ENCODE measurements around the gene PLCB1. TPM values are rescaled to one million over a fixed set of nuclear protein-coding genes. Genes with fewer than 3 reads are reported as not detected.

The PLCB1 gene
- total and polyA plus RNA-seq, 10 of the 15 experiments (the other 5 are each of a cell fraction or from before 2014, with no cell fraction given): 0.05 to 5.3 (median 0.17) TPM; not detected in 1

DNA sequence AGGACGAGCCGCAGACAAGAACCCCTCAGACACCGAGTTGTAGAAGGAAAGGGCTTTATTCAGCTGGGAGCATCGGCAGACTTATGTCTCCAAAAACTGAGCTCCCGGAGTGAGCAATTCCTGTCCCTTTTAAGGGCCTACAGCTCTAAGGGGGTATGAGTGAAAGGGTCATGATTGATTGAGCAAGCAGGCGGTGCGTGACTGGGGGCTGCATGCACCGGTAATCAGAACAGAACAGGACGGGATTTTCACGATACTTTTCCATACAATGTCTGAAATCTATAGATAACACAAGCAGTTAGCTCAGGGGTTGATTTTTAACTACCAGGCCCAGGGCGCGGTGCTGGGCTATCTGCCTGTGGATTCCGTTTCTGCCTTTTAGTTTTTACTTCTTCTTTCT is 710.5 kb downstream of the PLCB1 start:
- ChIA-PET SMC1A (ENCODE audit: uncharacterized antibody, unreplicated experiment) (no interaction called here), RAD21 (ENCODE audit: unreplicated experiment) (no interaction called here), CTCF (no interaction called here), POLR2A (no interaction called here)
- in situ Hi-C loops (cut with MboI) (no loop called here), intact Hi-C loops (cut with micrococcal nuclease; ENCODE audit: unreplicated experiment) (no loop called here)
- H3K36me3 ChIP-seq (ENCODE audit: control insufficient read depth in 2 of 2, insufficient read depth in 2 of 2, low read length in 1 of 2): no peaks in the 10 kb centered on the region
- no peaks in the 10 kb centered on the region for H3K79me2 ChIP-seq (ENCODE audit: control insufficient read depth, insufficient read depth, low read length)
- H3K9ac ChIP-seq (ENCODE audit: control insufficient read depth, insufficient read depth, low read length): no peak overlapping the region
- H3K9me3 ChIP-seq (replicated peaks; ENCODE audit: control insufficient read depth, insufficient read depth, low read length): no peaks in the 10 kb centered on the region
- no peaks in the 10 kb centered on the region for H3K27me3 ChIP-seq (replicated peaks in 1 of 2; ENCODE audit: control insufficient read depth in 2 of 2, insufficient read depth in 2 of 2, low read length in 1 of 2)
- no peaks in the 10 kb centered on the region for H4K20me1 ChIP-seq (ENCODE audit: control insufficient read depth, insufficient read depth)
- no peak overlapping the region for H3K4me2 ChIP-seq (ENCODE audit: control insufficient read depth, insufficient read depth)
- no TSS peak for BruUV-seq (replicated peaks)
- no peak overlapping the region for H2AFZ ChIP-seq (ENCODE audit: control insufficient read depth, low read depth, low read length)
- H3K4me1 ChIP-seq (ENCODE audit: control insufficient read depth, insufficient read depth, low read length): no peaks in the 10 kb centered on the region
- TF ChIP-seq NR2F1 (conservative IDR thresholded peaks at IDR 0.05): no peak
- no peak for TF ChIP-seq SRF (IDR thresholded peaks at IDR 0.05; ENCODE audit: low read depth in 2 of 2, low read length in 2 of 2)
- no peak for TF ChIP-seq HDGF (IDR thresholded peaks at IDR 0.05)
- TF ChIP-seq, protein P1, sequence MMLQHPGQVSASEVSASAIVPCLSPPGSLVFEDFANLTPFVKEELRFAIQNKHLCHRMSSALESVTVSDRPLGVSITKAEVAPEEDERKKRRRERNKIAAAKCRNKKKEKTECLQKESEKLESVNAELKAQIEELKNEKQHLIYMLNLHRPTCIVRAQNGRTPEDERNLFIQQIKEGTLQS (IDR thresholded peaks at IDR 0.05; ENCODE audit: borderline replicate concordance, extremely low read depth, low read depth, low read length): no peak
- 51% methylated on average over 13 of the region's 13 CpGs for WGBS (ENCODE audit: insufficient coverage, insufficient replicate concordance, low lambda C conversion rate, missing lambda C conversion rate)
- FAIRE-seq (no peak), DNase-seq (ENCODE audit: low read depth, low spot score) (no peak), ATAC-seq (no peak)
- no peak overlapping the region for H3K4me3 ChIP-seq
- H3K27ac ChIP-seq (ENCODE audit: control insufficient read depth, insufficient read depth): no peak overlapping the region

DNA sequence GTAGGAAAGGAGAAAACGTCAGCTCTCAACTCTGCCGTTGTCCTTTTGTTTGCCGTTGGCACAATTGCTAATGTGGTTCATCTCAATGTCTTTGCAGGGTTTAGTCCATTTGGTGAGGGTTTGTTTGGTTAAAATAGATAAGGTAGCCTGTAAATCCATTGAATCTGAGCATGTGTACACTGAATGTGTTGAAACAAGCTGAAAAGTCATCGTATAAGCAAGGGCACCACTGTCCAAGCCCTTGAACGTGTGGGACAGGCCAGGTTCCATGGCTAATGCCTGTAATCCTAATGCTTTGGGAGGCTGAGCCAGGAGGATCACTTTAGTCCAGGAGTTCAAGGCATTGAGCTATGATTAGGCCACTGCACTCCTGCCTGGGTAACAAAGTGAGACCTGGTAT is 712.1 kb downstream of the PLCB1 start:
- Histone ChIP-seq H3K27me3 (replicated peaks in 1 of 2; ENCODE audit: control insufficient read depth in 2 of 2, insufficient read depth in 2 of 2, low read length in 1 of 2) (no peaks in the 10 kb centered on the region), H3K4me1 (ENCODE audit: control insufficient read depth, insufficient read depth, low read length) (no peaks in the 10 kb centered on the region), H3K9me3 (replicated peaks; ENCODE audit: control insufficient read depth, insufficient read depth, low read length) (no peaks in the 10 kb centered on the region), H4K20me1 (ENCODE audit: control insufficient read depth, insufficient read depth) (no peaks in the 10 kb centered on the region), H2AFZ (ENCODE audit: control insufficient read depth, low read depth, low read length) (no peak overlapping the region), H3K79me2 (ENCODE audit: control insufficient read depth, insufficient read depth, low read length) (no peaks in the 10 kb centered on the region), H3K4me3 (no peak overlapping the region), H3K36me3 (ENCODE audit: control insufficient read depth in 2 of 2, insufficient read depth in 2 of 2, low read length in 1 of 2) (no peaks in the 10 kb centered on the region), H3K4me2 (ENCODE audit: control insufficient read depth, insufficient read depth) (no peak overlapping the region), H3K9ac (ENCODE audit: control insufficient read depth, insufficient read depth, low read length) (no peak overlapping the region), H3K27ac (ENCODE audit: control insufficient read depth, insufficient read depth) (no peak overlapping the region)
- in situ Hi-C loops (cut with MboI): no loop called here
- ChIA-PET SMC1A (ENCODE audit: uncharacterized antibody, unreplicated experiment) (no interaction called here), CTCF (no interaction called here), RAD21 (ENCODE audit: unreplicated experiment) (no interaction called here), POLR2A (no interaction called here)
- 29% methylated on average over 5 of the region's 5 CpGs for WGBS (ENCODE audit: insufficient coverage, insufficient replicate concordance, low lambda C conversion rate, missing lambda C conversion rate)
- no TSS peak for BruUV-seq (replicated peaks)
- DNase-seq (ENCODE audit: low read depth, low spot score) (no peak), ATAC-seq (no peak), FAIRE-seq (no peak)
- no peak for TF ChIP-seq ATF7 (IDR thresholded peaks at IDR 0.05; ENCODE audit: low read depth)
- TF ChIP-seq DPF2 (IDR thresholded peaks at IDR 0.05): no peak
- no peak for TF ChIP-seq IKZF2 (IDR thresholded peaks at IDR 0.05)
- TF ChIP-seq YBX1 (IDR thresholded peaks at IDR 0.05): no peak
- intact Hi-C loops (cut with micrococcal nuclease; ENCODE audit: unreplicated experiment): no loop called here
